Esophagus (tissue), 2 donors: Measurements from ENCODE around the gene DTWD2. TPM values are rescaled to one million over a fixed set of nuclear protein-coding genes. Genes with fewer than 3 reads are reported as not detected.
"Not testable (repeated sequence)": the region's sequence is repeated elsewhere in the genome, so short reads cannot be mapped to it uniquely, and the experiment has no call there.

ENCODE experiments used
- H3K27ac ChIP-seq, 2 donors: one replicate each; pipeline ENCODE4 v1.5.1; 2013; ENCODE audit warnings: low read depth in 2 of 2, mild to moderate bottlenecking in 2 of 2, inconsistent platforms in 1 of 2, low read length in 1 of 2, moderate library complexity in 1 of 2
- H3K27me3 ChIP-seq, 2 donors: one replicate each; pipeline ENCODE4 v1.6.1; 2013; ENCODE audit warnings: low read length in 2 of 2, control low read depth in 1 of 2, mild to moderate bottlenecking in 1 of 2; ENCODE audit not compliant: insufficient read depth in 2 of 2, control insufficient read depth in 1 of 2
- H3K36me3 ChIP-seq, 2 donors: one replicate each; pipeline ENCODE4 v1.6.1; 2013; ENCODE audit warnings: low read length in 1 of 2; ENCODE audit not compliant: control insufficient read depth in 2 of 2, insufficient read depth in 2 of 2
- H3K4me1 ChIP-seq, 2 donors: one replicate each; pipeline ENCODE4 v1.6.1; 2013; ENCODE audit warnings: low read length in 1 of 2; ENCODE audit not compliant: control insufficient read depth in 2 of 2, insufficient read depth in 2 of 2
- H3K4me3 ChIP-seq, 2 donors: one replicate each; pipeline ENCODE4 v1.5.1; 2013; ENCODE audit warnings: low read length in 2 of 2, mild to moderate bottlenecking in 2 of 2, low read depth in 1 of 2, moderate library complexity in 1 of 2
- H3K9me3 ChIP-seq, 2 donors: one replicate each; pipeline ENCODE4 v1.6.1; 2013; ENCODE audit warnings: mild to moderate bottlenecking in 2 of 2, low read depth in 1 of 2, low read length in 1 of 2, moderate library complexity in 1 of 2; ENCODE audit not compliant: control insufficient read depth in 2 of 2, insufficient read depth in 1 of 2
- WGBS, 2 donors: extraction: QIAGEN DNeasy Blood & Tissue Kit; methylation state at CpG; one replicate each; pipeline ENCODE4 v1.1.7; 2013; 5-methylcytosine and 5-hydroxymethylcytosine counted together
- polyA plus RNA-seq, 2 donors: library from polyadenylated mRNA; stranded (reverse); fragments of 200-250 nt; gene quantifications; one replicate each; pipeline ENCODE4 v1.2.3, GENCODE V29; 2013
- donor health status: healthy with polysubstance abuse.
- donor health status: Bipolar disorder and iron deficiency.

DTWD2 gene
- polyA plus RNA-seq, 2 donors = 2.1 to 2.6 TPM

DNA sequence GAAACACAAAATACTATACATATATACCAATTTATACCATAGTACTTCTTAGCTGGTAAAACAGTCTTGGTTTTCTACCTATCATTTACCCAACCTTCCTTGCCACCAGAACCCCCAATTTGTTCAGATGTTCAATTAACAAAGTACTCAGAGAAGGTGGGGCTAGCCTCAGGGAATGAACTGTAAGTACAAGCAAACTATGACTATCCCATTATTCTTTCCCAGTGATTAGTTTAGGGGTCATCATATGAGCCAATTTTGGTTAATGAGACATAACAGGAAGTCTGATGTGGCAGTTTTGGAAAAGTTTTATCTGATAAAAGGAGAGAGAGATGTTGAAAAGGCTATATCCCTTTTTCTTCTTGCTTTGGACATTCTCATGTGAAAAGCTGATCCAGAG lies 125.8 kb downstream of the DTWD2 start:
- Histone ChIP-seq H3K4me1 (no peaks in the 10 kb centered on the region), H3K27me3 (no peaks in the 10 kb centered on the region), H3K4me3 (no peak overlapping the region), H3K36me3 (peaks cover 0 to 3% of the 10 kb centered on the region in 2 donors), H3K27ac (no peak overlapping the region), H3K9me3 (no peaks in the 10 kb centered on the region)

DNA sequence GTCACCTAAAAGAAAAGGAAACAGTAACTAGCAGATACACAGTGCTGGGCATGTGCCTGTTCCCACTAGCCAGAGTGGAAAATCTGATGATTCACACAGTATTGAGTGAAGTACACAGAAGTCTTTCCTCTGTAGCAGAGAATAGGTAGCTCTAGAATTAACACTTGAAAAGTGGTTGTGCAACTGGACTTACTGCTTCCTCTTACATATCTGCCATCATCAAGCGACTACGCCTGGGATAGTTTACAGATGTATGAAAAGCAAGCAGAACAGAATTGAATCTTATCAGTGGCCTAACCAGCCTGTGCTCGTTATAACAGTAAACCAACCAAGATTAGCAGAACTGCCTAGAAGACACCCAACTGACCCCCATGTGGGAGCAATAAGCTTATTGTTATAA lies 130.6 kb downstream of the DTWD2 start:
- H3K4me1 ChIP-seq = no peaks in the 10 kb centered on the region
- no peaks in the 10 kb centered on the region for H3K9me3 ChIP-seq
- 61 to 68% methylated on average over 3 of the region's 3 CpGs for WGBS, 2 donors

GRCh38 chr5:118854819-118855218 lies 133.5 kb downstream of the DTWD2 start:
- WGBS, 2 donors = 63 to 66% methylated on average over 5 of the region's 5 CpGs
- no peaks in the 10 kb centered on the region for H3K4me1 ChIP-seq
- no peak overlapping the region for H3K4me3 ChIP-seq
- no peak overlapping the region for H3K27ac ChIP-seq
- H3K36me3 ChIP-seq = no peaks in the 10 kb centered on the region
- H3K27me3 ChIP-seq = peaks cover 0 to 2% of the 10 kb centered on the region in 2 donors
- H3K9me3 ChIP-seq = peaks cover 0 to 2% of the 10 kb centered on the region in 2 donors

More for the DNA sequence above, 130.6 kb downstream of the DTWD2 start:
- H3K27me3 ChIP-seq = peaks cover 0 to 2% of the 10 kb centered on the region in 2 donors
- no peak overlapping the region for H3K27ac ChIP-seq
- H3K4me3 ChIP-seq = no peak overlapping the region
- H3K36me3 ChIP-seq = peaks cover 0 to 3% of the 10 kb centered on the region in 2 donors

- not testable (repeated sequence) for H3K27ac ChIP-seq, H3K4me3 ChIP-seq, H3K4me1 ChIP-seq, H3K27me3 ChIP-seq, H3K9me3 ChIP-seq, H3K36me3 ChIP-seq
- WGBS, 2 donors = 96 to 97% methylated on average over 4 of the region's 4 CpGs
Measured at GRCh38 chr5:118851785-118852184, 136.6 kb downstream of the DTWD2 start.

DNA sequence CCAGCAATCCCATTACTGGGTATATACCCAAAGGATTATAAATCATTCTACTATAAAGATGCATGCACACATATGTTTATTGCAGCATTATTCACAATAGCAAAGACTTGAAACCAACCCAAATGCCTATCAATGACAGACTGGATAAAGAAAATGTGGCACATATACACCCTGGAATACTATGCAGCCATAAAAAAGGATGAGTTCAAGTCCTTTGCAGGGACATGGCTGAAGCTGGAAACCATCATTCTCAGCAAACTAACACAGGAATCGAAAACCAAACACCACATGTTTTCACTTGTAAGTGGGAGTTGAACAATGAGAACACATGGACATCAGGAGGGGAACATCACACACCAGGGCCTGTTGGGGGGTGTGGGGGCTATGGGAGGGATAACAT lies 138.8 kb downstream of the DTWD2 start:
- not testable (repeated sequence) for H3K4me1 ChIP-seq, H3K4me3 ChIP-seq, H3K27ac ChIP-seq, H3K36me3 ChIP-seq, H3K9me3 ChIP-seq, H3K27me3 ChIP-seq
- 85 to 100% methylated on average over 1 of the region's 1 CpG for WGBS, 2 donors

DNA sequence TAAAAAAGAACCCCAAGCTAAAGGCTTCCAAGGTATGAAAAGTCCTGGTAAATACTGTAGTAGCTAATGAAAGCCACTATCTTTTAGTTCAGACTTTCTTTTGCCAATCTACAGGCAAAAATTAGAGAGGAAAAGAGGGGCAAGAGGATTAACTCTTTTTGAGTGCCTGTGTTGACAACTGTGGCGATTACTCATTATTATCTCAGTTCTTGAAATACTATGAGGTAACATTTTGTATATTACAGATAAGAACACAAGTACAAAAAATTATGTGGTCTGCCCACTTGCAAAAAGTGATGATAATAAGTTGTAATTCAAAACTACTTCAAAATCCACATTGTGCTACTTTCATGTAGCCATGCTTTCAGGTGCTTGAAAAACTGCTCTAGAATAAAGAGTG lies 144.0 kb downstream of the DTWD2 start:
- no peaks in the 10 kb centered on the region for H3K9me3 ChIP-seq
- no peaks in the 10 kb centered on the region for H3K36me3 ChIP-seq
- no peaks in the 10 kb centered on the region for H3K27me3 ChIP-seq
- H3K4me1 ChIP-seq = no peaks in the 10 kb centered on the region
- no peak overlapping the region for H3K4me3 ChIP-seq
- no peak overlapping the region for H3K27ac ChIP-seq
- 94 to 100% methylated on average over 1 of the region's 1 CpG for WGBS, 2 donors

- WGBS, 2 donors = 89 to 95% methylated on average over 1 of the region's 1 CpG
- Histone ChIP-seq H3K27me3 (no peaks in the 10 kb centered on the region), H3K27ac (no peak overlapping the region), H3K36me3 (no peaks in the 10 kb centered on the region), H3K4me1 (no peaks in the 10 kb centered on the region), H3K4me3 (no peak overlapping the region), H3K9me3 (no peaks in the 10 kb centered on the region)
Measured at GRCh38 chr5:118834710-118835109, 153.6 kb downstream of the DTWD2 start.

DNA sequence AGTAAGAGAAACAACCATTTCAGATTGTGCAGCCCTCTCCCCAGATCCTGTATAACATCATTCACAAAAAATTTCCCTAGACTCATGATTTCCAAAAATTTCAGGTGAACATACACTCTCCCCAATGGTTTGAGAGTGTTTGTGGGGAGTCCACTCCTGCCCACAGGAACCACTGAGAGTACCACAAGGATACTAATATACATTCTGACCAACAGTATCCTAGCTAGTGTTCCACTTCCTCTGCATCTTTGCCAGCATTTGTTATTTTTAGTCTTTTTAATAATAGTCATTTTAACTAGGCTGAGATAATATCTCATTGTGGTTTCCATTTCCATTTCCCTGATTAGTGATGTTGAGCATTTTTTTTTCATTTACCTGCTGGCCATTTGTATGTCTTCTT lies 155.4 kb downstream of the DTWD2 start:
- Histone ChIP-seq H3K36me3 (no peaks in the 10 kb centered on the region), H3K4me1 (no peaks in the 10 kb centered on the region), H3K27me3 (no peaks in the 10 kb centered on the region), H3K4me3 (no peak overlapping the region), H3K9me3 (no peaks in the 10 kb centered on the region), H3K27ac (no peak overlapping the region)

- no peaks in the 10 kb centered on the region for H3K36me3 ChIP-seq
- H3K9me3 ChIP-seq = no peaks in the 10 kb centered on the region
- H3K4me3 ChIP-seq = no peak overlapping the region
- H3K27me3 ChIP-seq = no peaks in the 10 kb centered on the region
- no peaks in the 10 kb centered on the region for H3K4me1 ChIP-seq
- H3K27ac ChIP-seq = no peak overlapping the region
- WGBS, 2 donors = 57 to 58% methylated on average over 1 of the region's 1 CpG
Measured at GRCh38 chr5:118825226-118825625, 163.1 kb downstream of the DTWD2 start.

DNA sequence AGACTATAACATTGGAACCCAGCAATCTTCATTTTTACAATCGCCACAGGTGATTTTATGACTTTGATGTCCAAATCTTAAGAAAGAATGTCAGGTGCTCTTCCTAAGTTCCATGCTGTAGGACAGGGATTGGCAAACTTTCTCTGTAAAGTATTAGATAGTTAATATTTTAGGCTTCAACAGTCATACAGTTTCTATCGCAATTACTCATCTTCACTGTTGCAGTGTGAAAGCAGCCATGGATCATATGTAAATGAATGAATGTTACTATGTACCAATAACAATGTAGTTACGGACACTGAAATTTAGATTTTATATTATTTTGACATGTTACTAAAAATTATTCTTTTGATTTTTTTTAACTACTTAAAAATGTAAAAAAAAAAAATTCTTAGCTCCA lies 169.7 kb downstream of the DTWD2 start:
- no peak overlapping the region for H3K4me3 ChIP-seq
- WGBS, 2 donors = 91 to 96% methylated on average over 3 of the region's 3 CpGs
- H3K36me3 ChIP-seq = no peaks in the 10 kb centered on the region
- H3K9me3 ChIP-seq = no peaks in the 10 kb centered on the region
- no peak overlapping the region for H3K27ac ChIP-seq
- no peaks in the 10 kb centered on the region for H3K27me3 ChIP-seq
- no peaks in the 10 kb centered on the region for H3K4me1 ChIP-seq
